ENCODE data around the gene PRR12.

DNA sequence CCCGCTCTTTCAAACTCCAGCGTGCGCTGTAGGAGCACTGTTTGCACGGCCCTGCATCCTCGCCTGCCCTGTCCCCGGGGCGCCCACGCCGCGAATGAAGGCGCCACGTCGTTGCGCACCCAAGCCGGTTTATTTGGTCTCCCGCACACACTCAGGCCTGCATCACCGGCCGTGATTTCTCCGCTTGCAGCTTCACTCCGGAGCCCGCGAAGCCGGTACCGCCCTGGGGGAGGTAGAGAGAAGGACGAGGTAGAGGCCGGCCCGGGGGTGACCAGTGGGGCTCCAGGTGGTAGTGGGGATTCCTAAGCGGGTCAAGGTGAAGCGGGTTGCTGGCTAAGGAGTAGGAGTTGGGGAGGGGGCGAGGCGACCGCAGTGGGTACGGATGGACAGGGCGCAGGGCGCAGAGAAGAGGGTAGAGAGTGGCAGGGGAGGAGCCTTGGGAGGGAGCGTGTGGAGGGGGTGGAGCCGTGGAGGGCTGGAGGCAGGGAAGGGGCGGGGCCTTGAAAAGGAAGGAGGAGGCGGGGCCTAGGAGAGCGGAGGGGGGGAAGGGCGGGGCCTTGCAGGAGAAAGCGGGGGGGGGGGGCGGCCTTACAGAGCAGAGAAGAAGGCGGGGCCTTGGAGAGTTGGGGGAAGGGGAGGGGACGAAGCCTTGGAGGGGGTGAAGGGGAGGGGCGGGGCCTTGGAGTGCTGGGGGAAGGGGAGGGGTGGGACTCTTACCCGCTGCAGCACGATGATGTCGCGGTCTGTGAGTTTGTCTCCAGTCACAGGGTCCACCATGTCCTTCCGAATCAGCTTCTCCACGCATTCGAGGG lies 35.2 kb upstream of the PRR12 start:
- TF ChIP-seq POLR2A (IDR thresholded peaks at IDR 0.05) (no peak), EP300 (IDR thresholded peaks at IDR 0.05) (no peak)
- TF ChIP-seq, protein P1, sequence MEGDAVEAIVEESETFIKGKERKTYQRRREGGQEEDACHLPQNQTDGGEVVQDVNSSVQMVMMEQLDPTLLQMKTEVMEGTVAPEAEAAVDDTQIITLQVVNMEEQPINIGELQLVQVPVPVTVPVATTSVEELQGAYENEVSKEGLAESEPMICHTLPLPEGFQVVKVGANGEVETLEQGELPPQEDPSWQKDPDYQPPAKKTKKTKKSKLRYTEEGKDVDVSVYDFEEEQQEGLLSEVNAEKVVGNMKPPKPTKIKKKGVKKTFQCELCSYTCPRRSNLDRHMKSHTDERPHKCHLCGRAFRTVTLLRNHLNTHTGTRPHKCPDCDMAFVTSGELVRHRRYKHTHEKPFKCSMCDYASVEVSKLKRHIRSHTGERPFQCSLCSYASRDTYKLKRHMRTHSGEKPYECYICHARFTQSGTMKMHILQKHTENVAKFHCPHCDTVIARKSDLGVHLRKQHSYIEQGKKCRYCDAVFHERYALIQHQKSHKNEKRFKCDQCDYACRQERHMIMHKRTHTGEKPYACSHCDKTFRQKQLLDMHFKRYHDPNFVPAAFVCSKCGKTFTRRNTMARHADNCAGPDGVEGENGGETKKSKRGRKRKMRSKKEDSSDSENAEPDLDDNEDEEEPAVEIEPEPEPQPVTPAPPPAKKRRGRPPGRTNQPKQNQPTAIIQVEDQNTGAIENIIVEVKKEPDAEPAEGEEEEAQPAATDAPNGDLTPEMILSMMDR (IDR thresholded peaks at IDR 0.05), result no peak
